H1 (cell line): ENCODE measurements around the gene MAST2. TPM values are rescaled to one million over a fixed set of nuclear protein-coding genes. Genes with fewer than 3 reads are reported as not detected.

Experiments used
- CTCF ChIA-PET: fragments of 300-600 bp; sonication (Branson Sonifier 250); formaldehyde crosslinking; loops from one replicate; lab custom pipeline; 2021; ENCODE audit not compliant: partially characterized antibody; lab: Charles Lee
- POLR2A ChIA-PET: fragments of 300-600 bp; sonication (Branson Sonifier 250); formaldehyde crosslinking; loops from one replicate; lab custom pipeline; 2021; ENCODE audit warnings: inconsistent platforms; ENCODE audit not compliant: partially characterized antibody; lab: Charles Lee
- DNase-seq, 2 experiments: peaks; one replicate each; pipeline versions ENCODE4 v3.0.0 to v3.0.0-alpha.2; 2010 to 2022; ENCODE audit warnings: low spot score in 2 of 2, low read depth in 1 of 2, mixed read lengths in 1 of 2
- FAIRE-seq: peaks from 2 replicates; lab custom pipeline; 2011; peaks lifted over from hg19 to GRCh38; lab: Jason Lieb, UNC
- H2AFZ ChIP-seq: 2 replicates; pipeline ENCODE4 v1.8.1; 2012; ENCODE audit warnings: low read length, inconsistent platforms
- H2AK5ac ChIP-seq: 2 replicates; pipeline ENCODE4 v1.6.1; 2013; ENCODE audit warnings: low read depth, low read length
- H2BK120ac ChIP-seq: replicated peaks from 2 replicates; pipeline ENCODE3; 2013; ENCODE audit warnings: low read depth, low read length, inconsistent platforms
- H2BK12ac ChIP-seq: 2 replicates; pipeline ENCODE4 v1.6.1; 2013; ENCODE audit warnings: low read depth, low read length
- H2BK15ac ChIP-seq: 2 replicates; pipeline ENCODE4 v1.6.1; 2013; ENCODE audit warnings: low read length
- H2BK20ac ChIP-seq: 2 replicates; pipeline ENCODE4 v1.6.1; 2013; ENCODE audit warnings: low read length
- H2BK5ac ChIP-seq: 2 replicates; pipeline ENCODE4 v1.6.1; 2013; ENCODE audit warnings: low read depth, low read length
- H3K14ac ChIP-seq: 2 replicates; pipeline ENCODE4 v1.6.1; 2013; ENCODE audit warnings: inconsistent platforms; ENCODE audit not compliant: insufficient read length
- H3K18ac ChIP-seq: 2 replicates; pipeline ENCODE4 v1.6.1; 2013; ENCODE audit warnings: low read length; ENCODE audit errors: extremely low read depth
- H3K23ac ChIP-seq: 2 replicates; pipeline ENCODE4 v1.6.1; 2013; ENCODE audit warnings: inconsistent platforms; ENCODE audit not compliant: insufficient read length
- H3K23me2 ChIP-seq: 2 replicates; pipeline ENCODE4 v1.6.1; 2013; ENCODE audit warnings: low read depth, low read length
- H3K27ac ChIP-seq: 2 replicates; pipeline ENCODE4 v1.6.1; 2011; ENCODE audit warnings: low read depth, low read length, inconsistent platforms
- H3K27me3 ChIP-seq, 4 experiments: replicated peaks in 1 of 4; 1 replicate in 1 of 4; 2 replicates in 3 of 4; pipeline versions ENCODE4 v1.6.1 to v1.8.1; 2011 to 2013; ENCODE audit warnings: low read length in 3 of 4, mild to moderate bottlenecking in 3 of 4, inconsistent platforms in 2 of 4, mixed read lengths in 2 of 4, moderate library complexity in 1 of 4; ENCODE audit not compliant: control insufficient read depth in 3 of 4, insufficient read depth in 3 of 4; ENCODE audit errors: extremely low read depth in 1 of 4
- H3K36me3 ChIP-seq, 4 experiments: 2 replicates each; pipeline versions ENCODE4 v1.6.1 to v1.8.1; 2011 to 2013; ENCODE audit warnings: mild to moderate bottlenecking in 4 of 4, low read length in 3 of 4, moderate library complexity in 2 of 4, control low read depth in 1 of 4, inconsistent platforms in 1 of 4; ENCODE audit not compliant: insufficient read depth in 4 of 4, control insufficient read depth in 2 of 4
- H3K4ac ChIP-seq: replicated peaks from 2 replicates; pipeline ENCODE3; 2013; ENCODE audit warnings: low read length, low read depth, mixed read lengths, inconsistent platforms; ENCODE audit not compliant: insufficient read length
- H3K4me1 ChIP-seq, 4 experiments: replicated peaks in 1 of 4; 1 replicate in 1 of 4; 2 replicates in 3 of 4; pipeline versions ENCODE4 v1.6.1 to v1.8.1; 2011 to 2013; ENCODE audit warnings: low read length in 3 of 4, inconsistent platforms in 2 of 4, mixed read lengths in 1 of 4; ENCODE audit not compliant: insufficient read depth in 4 of 4, control insufficient read depth in 3 of 4
- H3K4me2 ChIP-seq, 2 experiments: 2 replicates each; pipeline versions ENCODE4 v1.6.1 to v1.8.1; 2011 to 2013; ENCODE audit warnings: low read depth in 2 of 2, low read length in 2 of 2, control low read depth in 1 of 2, inconsistent platforms in 1 of 2, mild to moderate bottlenecking in 1 of 2; ENCODE audit not compliant: insufficient read depth in 1 of 2
- H3K4me3 ChIP-seq, 4 experiments: fragments of 200-600, 300-600 bp in 1 of 4; sonication (generic), shearing (Covaris generic), sonication (Bioruptor Twin) in 1 of 4; 2 replicates each; pipeline versions ENCODE4 v1.5.1 to v1.8.1; 2011 to 2016; ENCODE audit warnings: low read length in 4 of 4, low read depth in 3 of 4, control low read depth in 2 of 4, inconsistent platforms in 2 of 4, mild to moderate bottlenecking in 2 of 4, mixed read lengths in 1 of 4, moderate library complexity in 1 of 4; ENCODE audit not compliant: insufficient read depth in 2 of 4; ENCODE audit errors: extremely low read depth in 1 of 4
- H3K56ac ChIP-seq: replicated peaks from 2 replicates; pipeline ENCODE3; 2013; ENCODE audit warnings: low read depth, mild to moderate bottlenecking, mixed read lengths, low read length, inconsistent platforms; ENCODE audit not compliant: insufficient read length
- H3K79me1 ChIP-seq: 2 replicates; pipeline ENCODE4 v1.6.1; 2013; ENCODE audit warnings: low read depth, low read length, control low read depth
- H3K79me2 ChIP-seq, 2 experiments: 2 replicates each; pipeline versions ENCODE4 v1.6.1 to v1.8.1; 2012 to 2013; ENCODE audit warnings: low read length in 2 of 2, mild to moderate bottlenecking in 2 of 2, inconsistent platforms in 1 of 2; ENCODE audit not compliant: insufficient read depth in 2 of 2, control insufficient read depth in 1 of 2
- H3K9ac ChIP-seq, 4 experiments: replicated peaks in 1 of 4; 1 replicate in 1 of 4; 2 replicates in 3 of 4; pipeline versions ENCODE4 v1.6.1 to v1.8.1; 2011 to 2013; ENCODE audit warnings: low read depth in 3 of 4, low read length in 3 of 4, control low read depth in 2 of 4, mild to moderate bottlenecking in 2 of 4, moderate library complexity in 2 of 4, inconsistent platforms in 1 of 4; ENCODE audit errors: extremely low read depth in 1 of 4
- H3K9me3 ChIP-seq, 2 experiments: 2 replicates each; pipeline versions ENCODE4 v1.6.1 to v1.8.1; 2012 to 2013; ENCODE audit warnings: mild to moderate bottlenecking in 2 of 2, moderate library complexity in 2 of 2, control low read depth in 1 of 2, inconsistent platforms in 1 of 2, low read depth in 1 of 2, low read length in 1 of 2, mixed read lengths in 1 of 2; ENCODE audit not compliant: insufficient read depth in 2 of 2
- H4K20me1 ChIP-seq, 2 experiments: replicated peaks in 1 of 2; 2 replicates each; pipeline versions ENCODE3 to v1.8.1; 2011 to 2013; ENCODE audit warnings: inconsistent platforms in 2 of 2, low read length in 2 of 2, mild to moderate bottlenecking in 1 of 2; ENCODE audit not compliant: insufficient read depth in 2 of 2, control insufficient read depth in 1 of 2
- H4K5ac ChIP-seq: 2 replicates; pipeline ENCODE4 v1.6.1; 2013; ENCODE audit warnings: low read length, low read depth, mixed read lengths, inconsistent platforms; ENCODE audit not compliant: insufficient read length
- H4K8ac ChIP-seq: 2 replicates; pipeline ENCODE4 v1.8.0; 2013; ENCODE audit warnings: mild to moderate bottlenecking, moderate library complexity, low read length, inconsistent platforms; ENCODE audit not compliant: insufficient read depth; ENCODE audit errors: extremely low read depth
- H4K91ac ChIP-seq: replicated peaks from 2 replicates; pipeline ENCODE3; 2013; ENCODE audit warnings: low read length, mixed read lengths, inconsistent platforms; ENCODE audit not compliant: insufficient read length
- HDAC2 ChIP-seq, 2 experiments: fragments of 300-600 bp in 1 of 2; sonication (generic) in 1 of 2; IDR thresholded peaks; 2 replicates each; pipeline ENCODE4 v1.6.1; 2011 to 2012; ENCODE audit warnings: low read depth in 2 of 2, low read length in 2 of 2, mild to moderate bottlenecking in 2 of 2, moderate library complexity in 2 of 2, borderline replicate concordance in 1 of 2, inconsistent platforms in 1 of 2
- HDAC6 ChIP-seq: IDR thresholded peaks from one replicate; pipeline ENCODE4 v1.7.1; 2012; ENCODE audit warnings: low read depth, mild to moderate bottlenecking, inconsistent platforms, low read length, moderate library complexity
- MAFK ChIP-seq: IDR thresholded peaks from 2 replicates; pipeline ENCODE4 v1.6.1; 2012; ENCODE audit warnings: low read depth, mild to moderate bottlenecking, improper control_type of control experiment, low read length
- NANOG ChIP-seq: IDR thresholded peaks from 2 replicates; pipeline ENCODE4 v1.6.1; 2011; ENCODE audit warnings: low read length, low read depth, mild to moderate bottlenecking, inconsistent platforms; ENCODE audit not compliant: insufficient read depth, poor library complexity, severe bottlenecking
- RNF2 ChIP-seq: fragments of 200-900, 300-1000 bp; sonication (generic); IDR thresholded peaks from 2 replicates; pipeline ENCODE4 v1.7.1; 2016; ENCODE audit warnings: borderline replicate concordance, low read depth, mild to moderate bottlenecking, antibody characterized with exemption, low read length; ENCODE audit not compliant: poor library complexity, severe bottlenecking; ENCODE audit errors: missing control alignments
- SUZ12 ChIP-seq: fragments of 200-600 bp; sonication (generic); IDR thresholded peaks from 2 replicates; pipeline ENCODE4 v1.6.1; 2012; ENCODE audit warnings: mild to moderate bottlenecking, inconsistent platforms, low read length, moderate library complexity, mixed read lengths
- USF2 ChIP-seq: IDR thresholded peaks from 2 replicates; pipeline ENCODE4 v1.6.1; 2011; ENCODE audit warnings: low read length, improper control_type of control experiment
- WGBS, 2 experiments: shearing (Covaris generic) in 1 of 2; methylation state at CpG; one replicate each; pipeline versions ENCODE4 v1.1.6 to v1.1.7; 2013 to 2015; ENCODE audit warnings: low lambda C conversion rate in 2 of 2, mixed read lengths in 2 of 2, inconsistent platforms in 1 of 2, low coverage in 1 of 2, missing lambda C conversion rate in 1 of 2; ENCODE audit not compliant: insufficient replicate concordance in 2 of 2, insufficient coverage in 1 of 2, insufficient read length in 1 of 2; ENCODE audit errors: extremely low coverage in 1 of 2, missing lambda C conversion rate in 1 of 2; 5-methylcytosine and 5-hydroxymethylcytosine counted together
- polyA plus RNA-seq, 7 experiments: library from polyadenylated mRNA; depleted of rRNA in 3 of 7; stranded (reverse) in 5 of 7; unstranded in 2 of 7; fragments of >200 nt in 5 of 7; fragments of 200-250 nt in 2 of 7; gene quantifications; 1 replicate in 5 of 7; 2 replicates in 1 of 7; 4 replicates in 1 of 7; pipeline versions ENCODE4 v1.2.1 to v1.2.3, GENCODE V29; 2011 to 2013; ENCODE audit warnings: missing spikeins in 2 of 7, mixed read lengths in 2 of 7
- total RNA-seq: library from RNA; stranded (reverse); fragmentation: NEBNext Ultra II Directional; extraction: Animal tissue kit (Norgen Biotek cat#: 25700); gene quantifications from 2 replicates; pipeline ENCODE4 v1.2.1, GENCODE V29; 2021
- TF ChIP-seq, protein P1 (sequence below): IDR thresholded peaks from 2 replicates; pipeline ENCODE4 v1.6.1; 2011; ENCODE audit warnings: low read depth, mild to moderate bottlenecking, low read length; ENCODE audit not compliant: insufficient read depth
- TF ChIP-seq, protein P2 (sequence below): IDR thresholded peaks from 2 replicates; pipeline ENCODE4 v1.6.1; 2012; ENCODE audit warnings: inconsistent platforms

Gene MAST2
- total and polyA plus RNA-seq, 2 of the 8 experiments (the other 6 are each of a cell fraction or from before 2014, with no cell fraction given): 20.5 to 35.4 TPM

- Histone ChIP-seq H2BK12ac (no peak overlapping the region), H3K4me1 (no peaks in the 10 kb centered on the region), H3K23ac (no peak overlapping the region), H2AFZ (no peak overlapping the region), H3K27ac (no peak overlapping the region), H3K23me2 (no peaks in the 10 kb centered on the region; the same call in 1 of the 2 replicates), H3K79me2 (peaks cover 0 to 15% of the 10 kb centered on the region in 2 experiments; a peak in 1 of 4 replicates), H3K79me1 (peaks cover 2% of the 10 kb centered on the region; the same call in 1 of the 2 replicates), H4K8ac (no peak overlapping the region), H3K9ac (no peak overlapping the region), H4K5ac (no peak overlapping the region), H2BK15ac (no peak overlapping the region), H2BK20ac (no peak overlapping the region), H4K20me1 (no peaks in the 10 kb centered on the region), H3K18ac (no peak overlapping the region), H2BK120ac (no peak overlapping the region), H3K56ac (no peak overlapping the region), H3K27me3 (no peaks in the 10 kb centered on the region), H3K4me3 (no peak overlapping the region), H2BK5ac (no peak overlapping the region), H3K4me2 (no peak overlapping the region), H3K14ac (no peak overlapping the region), H3K9me3 (no peaks in the 10 kb centered on the region), H3K36me3 (no peaks in the 10 kb centered on the region), H3K4ac (no peak overlapping the region), H4K91ac (no peak overlapping the region), H2AK5ac (no peak overlapping the region)
- ChIA-PET POLR2A (interaction anchor here (0.6 kb wide), 2 partner anchors 31 to 179 kb away, joined by 4 to 5 read pairs; no protein-coding TSS in a partner anchor), CTCF (interaction anchor here (1.2 kb wide), 1 partner anchor 252 kb away, joined by 3 read pairs; no protein-coding TSS in a partner anchor)
- DNase-seq: no peak
- WGBS, 2 experiments: 96% methylated on average over 2 of the region's 2 CpGs; no CpG with 5 or more reads in 1 of the 2 experiments
- no peak for FAIRE-seq
- TF ChIP-seq HDAC2 (IDR thresholded peaks at IDR 0.05; ENCODE audit: borderline replicate concordance in 1 of 2, low read depth in 2 of 2, low read length in 2 of 2) (no peak), USF2 (no peak), SUZ12 (no peak), NANOG (no peak), RNF2 (no peak), MAFK (no peak), HDAC6 (no peak)
- TF ChIP-seq, protein P1, sequence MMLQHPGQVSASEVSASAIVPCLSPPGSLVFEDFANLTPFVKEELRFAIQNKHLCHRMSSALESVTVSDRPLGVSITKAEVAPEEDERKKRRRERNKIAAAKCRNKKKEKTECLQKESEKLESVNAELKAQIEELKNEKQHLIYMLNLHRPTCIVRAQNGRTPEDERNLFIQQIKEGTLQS: no peak
- TF ChIP-seq, protein P2, sequence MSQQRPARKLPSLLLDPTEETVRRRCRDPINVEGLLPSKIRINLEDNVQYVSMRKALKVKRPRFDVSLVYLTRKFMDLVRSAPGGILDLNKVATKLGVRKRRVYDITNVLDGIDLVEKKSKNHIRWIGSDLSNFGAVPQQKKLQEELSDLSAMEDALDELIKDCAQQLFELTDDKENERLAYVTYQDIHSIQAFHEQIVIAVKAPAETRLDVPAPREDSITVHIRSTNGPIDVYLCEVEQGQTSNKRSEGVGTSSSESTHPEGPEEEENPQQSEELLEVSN: no peak
These were observed 82.8 kb downstream of the MAST2 start for GRCh38 chr1:45886229-45886628.
